ENCODE measurements around the gene GABBR2. TPM values are rescaled to one million over a fixed set of nuclear protein-coding genes. Genes with fewer than 3 reads are reported as not detected.

GABBR2 gene
- polyA plus RNA-seq, 1 donor (not counting 4 experiments of a cell fraction or from before 2014, with no cell fraction given), result 0.01 TPM

DNA sequence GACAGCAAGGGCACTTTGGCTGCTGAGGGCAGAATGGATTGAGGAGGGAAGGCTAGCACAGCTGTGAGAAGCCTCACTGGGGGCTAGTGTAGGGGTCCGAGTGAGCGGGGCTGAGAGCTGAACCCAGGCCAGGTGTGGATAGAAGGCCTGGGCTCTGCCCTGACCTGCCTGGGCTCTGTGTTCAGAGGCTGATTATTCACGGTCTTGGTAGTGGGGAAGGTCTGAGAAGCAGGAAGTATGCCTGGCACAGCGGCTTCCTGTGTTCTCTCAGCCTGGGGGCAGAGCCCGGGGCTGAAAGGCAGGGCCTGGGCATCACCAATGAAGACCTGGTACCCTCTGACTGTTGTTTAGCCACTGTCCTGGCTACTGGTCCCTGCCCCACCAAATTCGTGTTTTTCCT lies 316.9 kb downstream of the GABBR2 start:
- no peak overlapping the region for H2AFZ ChIP-seq (ENCODE audit: control insufficient read depth, low read length)
- FAIRE-seq (peak; percentile 74), DNase-seq (ENCODE audit: low read depth, low spot score) (no peak)

DNA sequence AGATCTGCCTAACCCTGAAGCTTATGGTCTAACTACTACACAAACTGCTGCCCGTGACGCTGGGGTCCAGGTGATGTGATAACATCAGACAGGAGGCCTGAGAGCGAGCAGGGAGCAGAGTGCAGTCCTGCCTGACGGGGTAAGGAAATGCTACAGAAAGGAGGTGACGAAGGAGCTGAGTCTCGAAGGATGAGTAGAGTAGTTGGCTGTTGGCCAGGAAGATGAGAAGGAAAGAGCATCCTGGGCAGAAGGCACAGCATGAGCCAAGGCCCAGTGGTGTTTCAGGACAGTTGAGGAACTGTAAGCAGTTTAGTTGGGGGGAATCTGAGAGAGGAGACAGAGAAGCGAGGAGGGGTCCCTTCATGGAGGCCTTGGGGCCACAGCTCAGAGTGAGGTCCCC lies 317.3 kb downstream of the GABBR2 start:
- H3K4me3 ChIP-seq (ENCODE audit: control insufficient read depth in 2 of 3, extremely low read depth in 1 of 3, insufficient read depth in 2 of 3, low read depth in 1 of 3, low read length in 3 of 3), result no peak overlapping the region
- DNase-seq (ENCODE audit: low read depth, low spot score) (no peak), FAIRE-seq (no peak)
- no peak overlapping the region for H3K9ac ChIP-seq (ENCODE audit: control insufficient read depth, extremely low read depth, insufficient read depth, low read length)
- H3K79me2 ChIP-seq (ENCODE audit: control insufficient read depth, insufficient read depth, low read length), result no peaks in the 10 kb centered on the region
- no peak overlapping the region for H3K27ac ChIP-seq (ENCODE audit: control insufficient read depth, insufficient read depth, low read length)
- no peak for TF ChIP-seq EZH2 (IDR thresholded peaks at IDR 0.05; ENCODE audit: low read length)
- TF ChIP-seq, protein P1, sequence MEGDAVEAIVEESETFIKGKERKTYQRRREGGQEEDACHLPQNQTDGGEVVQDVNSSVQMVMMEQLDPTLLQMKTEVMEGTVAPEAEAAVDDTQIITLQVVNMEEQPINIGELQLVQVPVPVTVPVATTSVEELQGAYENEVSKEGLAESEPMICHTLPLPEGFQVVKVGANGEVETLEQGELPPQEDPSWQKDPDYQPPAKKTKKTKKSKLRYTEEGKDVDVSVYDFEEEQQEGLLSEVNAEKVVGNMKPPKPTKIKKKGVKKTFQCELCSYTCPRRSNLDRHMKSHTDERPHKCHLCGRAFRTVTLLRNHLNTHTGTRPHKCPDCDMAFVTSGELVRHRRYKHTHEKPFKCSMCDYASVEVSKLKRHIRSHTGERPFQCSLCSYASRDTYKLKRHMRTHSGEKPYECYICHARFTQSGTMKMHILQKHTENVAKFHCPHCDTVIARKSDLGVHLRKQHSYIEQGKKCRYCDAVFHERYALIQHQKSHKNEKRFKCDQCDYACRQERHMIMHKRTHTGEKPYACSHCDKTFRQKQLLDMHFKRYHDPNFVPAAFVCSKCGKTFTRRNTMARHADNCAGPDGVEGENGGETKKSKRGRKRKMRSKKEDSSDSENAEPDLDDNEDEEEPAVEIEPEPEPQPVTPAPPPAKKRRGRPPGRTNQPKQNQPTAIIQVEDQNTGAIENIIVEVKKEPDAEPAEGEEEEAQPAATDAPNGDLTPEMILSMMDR (optimal IDR thresholded peaks at IDR 0.05 in 1 of 3, IDR thresholded peaks at IDR 0.05 in 1 of 3, conservative IDR thresholded peaks at IDR 0.05 in 1 of 3; ENCODE audit: extremely low read depth in 1 of 3, insufficient read depth in 2 of 3, low read length in 3 of 3), result no peak
- H4K20me1 ChIP-seq (ENCODE audit: control insufficient read depth, extremely low read depth, insufficient read depth, low read length), result no peaks in the 10 kb centered on the region
- peaks cover 7% of the 10 kb centered on the region for H3K27me3 ChIP-seq (ENCODE audit: control insufficient read depth, extremely low read depth, insufficient read depth, low read length)
- no peak overlapping the region for H2AFZ ChIP-seq (ENCODE audit: control insufficient read depth, low read length)
- peaks cover 5% of the 10 kb centered on the region for H3K4me1 ChIP-seq (ENCODE audit: control insufficient read depth, extremely low read depth, insufficient read depth, low read length)
- H3K36me3 ChIP-seq (ENCODE audit: control insufficient read depth in 2 of 2, extremely low read depth in 1 of 2, insufficient read depth in 2 of 2, low read length in 2 of 2), result no peaks in the 10 kb centered on the region
- dilution Hi-C loops (cut with MboI; ENCODE audit: extremely low pct_ligation_motif_present, low sequenced_read_pairs), result no loop called here
- no peak overlapping the region for H3K4me2 ChIP-seq (ENCODE audit: control insufficient read depth, extremely low read depth, insufficient read depth, low read depth, low read length)
- H3K9me1 ChIP-seq (ENCODE audit: control insufficient read depth, extremely low read depth, insufficient read depth, low read length), result no peaks in the 10 kb centered on the region
- H3K9me3 ChIP-seq (ENCODE audit: control insufficient read depth, low read depth, low read length), result no peaks in the 10 kb centered on the region

More for the DNA sequence above, 316.9 kb downstream of the GABBR2 start:
- Histone ChIP-seq H4K20me1 (ENCODE audit: control insufficient read depth, extremely low read depth, insufficient read depth, low read length) (no peaks in the 10 kb centered on the region), H3K4me1 (ENCODE audit: control insufficient read depth, extremely low read depth, insufficient read depth, low read length) (peaks cover 5% of the 10 kb centered on the region), H3K9ac (ENCODE audit: control insufficient read depth, extremely low read depth, insufficient read depth, low read length) (no peak overlapping the region), H3K4me3 (ENCODE audit: control insufficient read depth in 2 of 3, extremely low read depth in 1 of 3, insufficient read depth in 2 of 3, low read depth in 1 of 3, low read length in 3 of 3) (no peak overlapping the region), H3K4me2 (ENCODE audit: control insufficient read depth, extremely low read depth, insufficient read depth, low read depth, low read length) (no peak overlapping the region), H3K9me3 (ENCODE audit: control insufficient read depth, low read depth, low read length) (no peaks in the 10 kb centered on the region), H3K36me3 (ENCODE audit: control insufficient read depth in 2 of 2, extremely low read depth in 1 of 2, insufficient read depth in 2 of 2, low read length in 2 of 2) (no peaks in the 10 kb centered on the region), H3K9me1 (ENCODE audit: control insufficient read depth, extremely low read depth, insufficient read depth, low read length) (no peaks in the 10 kb centered on the region), H3K27me3 (ENCODE audit: control insufficient read depth, extremely low read depth, insufficient read depth, low read length) (peaks cover 11% of the 10 kb centered on the region), H3K79me2 (ENCODE audit: control insufficient read depth, insufficient read depth, low read length) (no peaks in the 10 kb centered on the region), H3K27ac (ENCODE audit: control insufficient read depth, insufficient read depth, low read length) (no peak overlapping the region)
- TF ChIP-seq, protein P1 (optimal IDR thresholded peaks at IDR 0.05 in 1 of 3, IDR thresholded peaks at IDR 0.05 in 1 of 3, conservative IDR thresholded peaks at IDR 0.05 in 1 of 3; ENCODE audit: extremely low read depth in 1 of 3, insufficient read depth in 2 of 3, low read length in 3 of 3), result no peak
- no peak for TF ChIP-seq EZH2 (IDR thresholded peaks at IDR 0.05; ENCODE audit: low read length)
- dilution Hi-C loops (cut with MboI; ENCODE audit: extremely low pct_ligation_motif_present, low sequenced_read_pairs), result no loop called here
